ENCODE data around the gene PIPOX.

DNA sequence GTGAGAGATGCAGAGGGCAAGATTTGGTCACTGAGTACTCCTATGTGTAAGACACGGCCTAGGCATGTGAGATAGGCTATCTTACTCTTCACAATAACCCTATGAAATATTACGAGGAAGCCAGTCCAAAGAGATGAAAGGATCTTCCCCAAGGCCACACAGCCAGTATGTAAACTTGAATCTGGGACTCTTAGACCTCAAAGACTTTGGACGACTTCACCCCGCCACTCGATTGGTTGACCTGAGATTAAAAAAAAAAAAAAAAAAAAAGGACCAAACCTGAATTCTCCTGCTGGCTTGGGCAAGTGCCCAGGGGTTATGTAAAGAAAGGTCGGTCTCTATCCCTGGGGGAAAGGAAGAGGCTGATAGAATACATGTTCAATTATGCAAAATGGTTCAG is 33.1 kb downstream of the PIPOX start:
- TF ChIP-seq, protein P1, sequence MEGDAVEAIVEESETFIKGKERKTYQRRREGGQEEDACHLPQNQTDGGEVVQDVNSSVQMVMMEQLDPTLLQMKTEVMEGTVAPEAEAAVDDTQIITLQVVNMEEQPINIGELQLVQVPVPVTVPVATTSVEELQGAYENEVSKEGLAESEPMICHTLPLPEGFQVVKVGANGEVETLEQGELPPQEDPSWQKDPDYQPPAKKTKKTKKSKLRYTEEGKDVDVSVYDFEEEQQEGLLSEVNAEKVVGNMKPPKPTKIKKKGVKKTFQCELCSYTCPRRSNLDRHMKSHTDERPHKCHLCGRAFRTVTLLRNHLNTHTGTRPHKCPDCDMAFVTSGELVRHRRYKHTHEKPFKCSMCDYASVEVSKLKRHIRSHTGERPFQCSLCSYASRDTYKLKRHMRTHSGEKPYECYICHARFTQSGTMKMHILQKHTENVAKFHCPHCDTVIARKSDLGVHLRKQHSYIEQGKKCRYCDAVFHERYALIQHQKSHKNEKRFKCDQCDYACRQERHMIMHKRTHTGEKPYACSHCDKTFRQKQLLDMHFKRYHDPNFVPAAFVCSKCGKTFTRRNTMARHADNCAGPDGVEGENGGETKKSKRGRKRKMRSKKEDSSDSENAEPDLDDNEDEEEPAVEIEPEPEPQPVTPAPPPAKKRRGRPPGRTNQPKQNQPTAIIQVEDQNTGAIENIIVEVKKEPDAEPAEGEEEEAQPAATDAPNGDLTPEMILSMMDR (IDR thresholded peaks at IDR 0.05; ENCODE audit: extremely low read depth in 1 of 2, insufficient read depth in 1 of 2, low read depth in 1 of 2, low read length in 2 of 2): no peak
- no peak for TF ChIP-seq POLR2A (IDR thresholded peaks at IDR 0.05; ENCODE audit: low read depth, low read length)
- no peak for TF ChIP-seq EZH2 (IDR thresholded peaks at IDR 0.05; ENCODE audit: borderline replicate concordance, low read depth, low read length, severe bottlenecking)
- TF ChIP-seq POLR2AphosphoS5 (IDR thresholded peaks at IDR 0.05; ENCODE audit: insufficient read depth, low read depth, low read length): no peak
- TF ChIP-seq JUN (IDR thresholded peaks at IDR 0.05; ENCODE audit: borderline replicate concordance, insufficient read depth, insufficient read length, low read depth): no peak
- TF ChIP-seq, protein P2, sequence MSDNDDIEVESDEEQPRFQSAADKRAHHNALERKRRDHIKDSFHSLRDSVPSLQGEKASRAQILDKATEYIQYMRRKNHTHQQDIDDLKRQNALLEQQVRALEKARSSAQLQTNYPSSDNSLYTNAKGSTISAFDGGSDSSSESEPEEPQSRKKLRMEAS (IDR thresholded peaks at IDR 0.05; ENCODE audit: insufficient read depth, insufficient read length): no peak
